Duodenal mucosa (tissue), 2 donors: ENCODE results near the gene ATP6V0D1.
A peak's percentile ranks its signal among the peaks of the same experiment; 100 is the strongest.

Experiments used
- H3K27ac ChIP-seq: one replicate; pipeline ENCODE4 v1.7.0; 2013; ENCODE audit warnings: low read depth, low read length
- H3K27me3 ChIP-seq, 2 donors: one replicate each; pipeline ENCODE4 v1.7.0; 2013; ENCODE audit warnings: low read length in 2 of 2, control low read depth in 1 of 2; ENCODE audit not compliant: insufficient read depth in 2 of 2, control insufficient read depth in 1 of 2
- H3K36me3 ChIP-seq, 2 donors: one replicate each; pipeline ENCODE4 v1.7.0; 2013; ENCODE audit warnings: low read length in 2 of 2, control low read depth in 1 of 2; ENCODE audit not compliant: insufficient read depth in 2 of 2, control insufficient read depth in 1 of 2
- H3K4me1 ChIP-seq, 2 donors: one replicate each; pipeline ENCODE4 v1.7.0; 2013; ENCODE audit warnings: low read length in 2 of 2, control low read depth in 1 of 2; ENCODE audit not compliant: insufficient read depth in 2 of 2, control insufficient read depth in 1 of 2
- H3K4me3 ChIP-seq, 2 donors: one replicate each; pipeline ENCODE4 v1.7.0; 2013; ENCODE audit warnings: low read length in 2 of 2, low read depth in 1 of 2
- H3K9ac ChIP-seq, 2 donors: one replicate each; pipeline ENCODE4 v1.7.0; 2013; ENCODE audit warnings: low read length in 2 of 2, low read depth in 1 of 2
- H3K9me3 ChIP-seq, 2 donors: one replicate each; pipeline ENCODE4 v1.7.0; 2013; ENCODE audit warnings: low read length in 2 of 2, control low read depth in 1 of 2; ENCODE audit not compliant: control insufficient read depth in 1 of 2

Gene ATP6V0D1

GRCh38 chr16:67456391-67457081, 24.4 kb downstream of the ATP6V0D1 start:
- Histone ChIP-seq H3K4me1 (peaks cover 85 to 93% of the 10 kb centered on the region in 2 donors), H3K9ac (peak overlapping the region; percentile 39 to 54), H3K4me3 (peak overlapping the region in 1 of 2 donors; percentile 62), H3K9me3 (no peaks in the 10 kb centered on the region), H3K27ac (peak overlapping the region; percentile 47), H3K36me3 (peaks cover 7 to 20% of the 10 kb centered on the region in 2 donors), H3K27me3 (no peaks in the 10 kb centered on the region)

- Histone ChIP-seq H3K4me3 (no peak overlapping the region), H3K9me3 (no peaks in the 10 kb centered on the region), H3K36me3 (peaks cover 7 to 31% of the 10 kb centered on the region in 2 donors), H3K9ac (peak overlapping the region in 1 of 2 donors; percentile 18), H3K4me1 (peaks cover 83 to 92% of the 10 kb centered on the region in 2 donors), H3K27ac (no peak overlapping the region), H3K27me3 (no peaks in the 10 kb centered on the region)
Observed at GRCh38 chr16:67454852-67455251, 26.1 kb downstream of the ATP6V0D1 start.

- Histone ChIP-seq H3K27me3 (no peaks in the 10 kb centered on the region), H3K4me1 (peaks cover 83 to 92% of the 10 kb centered on the region in 2 donors), H3K9me3 (no peaks in the 10 kb centered on the region), H3K36me3 (peaks cover 7 to 39% of the 10 kb centered on the region in 2 donors), H3K9ac (peak overlapping the region in 1 of 2 donors; percentile 8), H3K27ac (no peak overlapping the region), H3K4me3 (no peak overlapping the region)
Observed at GRCh38 chr16:67454104-67454503, 26.9 kb downstream of the ATP6V0D1 start.

GRCh38 chr16:67451704-67452435, 29.1 kb downstream of the ATP6V0D1 start:
- H3K4me1 ChIP-seq = peaks cover 83 to 90% of the 10 kb centered on the region in 2 donors
- no peaks in the 10 kb centered on the region for H3K27me3 ChIP-seq
- peaks cover 7 to 39% of the 10 kb centered on the region in 2 donors for H3K36me3 ChIP-seq
- H3K9ac ChIP-seq = peak overlapping the region; percentile 58 to 69
- H3K4me3 ChIP-seq = no peak overlapping the region
- H3K9me3 ChIP-seq = no peaks in the 10 kb centered on the region
- H3K27ac ChIP-seq = peak overlapping the region; percentile 81

DNA sequence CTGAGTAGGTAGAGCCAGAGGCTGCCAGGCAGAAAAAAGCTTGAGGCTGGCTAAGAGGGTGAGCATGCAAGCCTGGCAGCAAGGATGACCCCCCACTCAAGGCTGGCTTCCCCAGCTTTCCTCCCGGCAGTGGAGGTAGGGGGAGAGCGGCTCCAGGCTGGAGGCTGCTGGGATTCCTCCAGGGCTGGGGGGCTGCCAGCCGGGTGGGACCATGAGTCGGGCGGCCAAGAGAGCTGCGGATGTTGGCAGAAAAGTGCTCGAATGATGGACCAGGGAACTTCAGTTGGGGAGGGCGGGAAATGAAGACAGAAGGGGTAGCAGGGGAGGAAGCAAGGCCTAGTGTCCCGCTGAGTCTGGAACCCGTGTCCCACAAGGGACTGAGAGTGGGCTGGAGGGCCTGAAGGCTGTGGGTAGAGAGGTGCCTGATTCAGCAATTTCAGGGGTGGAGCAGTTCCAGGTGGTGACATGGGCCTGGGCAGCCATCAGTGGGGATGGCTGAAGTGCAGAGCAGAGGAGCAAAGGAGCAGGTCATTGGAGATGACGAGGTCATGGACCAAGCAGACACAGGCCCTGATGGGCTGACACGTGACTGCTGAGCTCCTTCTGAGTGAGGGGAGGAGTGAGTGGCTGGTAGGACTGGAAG, 29.8 kb downstream of the ATP6V0D1 start:
- peak overlapping the region; percentile 81 for H3K27ac ChIP-seq
- peaks cover 84 to 90% of the 10 kb centered on the region in 2 donors for H3K4me1 ChIP-seq

GRCh38 chr16:67449739-67450138, 31.2 kb downstream of the ATP6V0D1 start:
- Histone ChIP-seq H3K9ac (peak overlapping the region in 1 of 2 donors; percentile 41), H3K27me3 (no peaks in the 10 kb centered on the region), H3K27ac (no peak overlapping the region)

More for the DNA sequence above, 29.8 kb downstream of the ATP6V0D1 start:
- no peaks in the 10 kb centered on the region for H3K27me3 ChIP-seq
- H3K9ac ChIP-seq = peak overlapping the region; percentile 58 to 69
- peaks cover 7 to 43% of the 10 kb centered on the region in 2 donors for H3K36me3 ChIP-seq
- H3K9me3 ChIP-seq = no peaks in the 10 kb centered on the region
- H3K4me3 ChIP-seq = no peak overlapping the region

GRCh38 chr16:67449336-67449735, 31.6 kb downstream of the ATP6V0D1 start:
- Histone ChIP-seq H3K9ac (peak overlapping the region; percentile 41 to 47), H3K4me3 (no peak overlapping the region), H3K4me1 (peaks cover 97 to 98% of the 10 kb centered on the region in 2 donors), H3K27ac (no peak overlapping the region), H3K27me3 (no peaks in the 10 kb centered on the region), H3K36me3 (peaks cover 12 to 55% of the 10 kb centered on the region in 2 donors), H3K9me3 (no peaks in the 10 kb centered on the region)

More at GRCh38 chr16:67449739-67450138, 31.2 kb downstream of the ATP6V0D1 start:
- H3K4me3 ChIP-seq = no peak overlapping the region
- H3K36me3 ChIP-seq = peaks cover 11 to 53% of the 10 kb centered on the region in 2 donors
- H3K9me3 ChIP-seq = no peaks in the 10 kb centered on the region
- peaks cover 95 to 97% of the 10 kb centered on the region in 2 donors for H3K4me1 ChIP-seq

- Histone ChIP-seq H3K9me3 (no peaks in the 10 kb centered on the region), H3K4me3 (peak overlapping the region in 1 of 2 donors; percentile 10), H3K36me3 (peaks cover 12 to 62% of the 10 kb centered on the region in 2 donors), H3K27ac (peak overlapping the region; percentile 47), H3K4me1 (peaks cover 97 to 98% of the 10 kb centered on the region in 2 donors), H3K27me3 (no peaks in the 10 kb centered on the region), H3K9ac (peak overlapping the region; percentile 41 to 47)
Observed at GRCh38 chr16:67448580-67448979, 32.4 kb downstream of the ATP6V0D1 start.

GRCh38 chr16:67447508-67448076, 33.4 kb downstream of the ATP6V0D1 start:
- Histone ChIP-seq H3K9ac (peak overlapping the region; percentile 55 to 62), H3K36me3 (peaks cover 9 to 61% of the 10 kb centered on the region in 2 donors), H3K4me1 (peaks cover 95 to 98% of the 10 kb centered on the region in 2 donors), H3K4me3 (peak overlapping the region; percentile 1 to 2), H3K27ac (peak overlapping the region; percentile 55), H3K9me3 (no peaks in the 10 kb centered on the region), H3K27me3 (no peaks in the 10 kb centered on the region)
